Epithelial cell of proximal tubule (primary cell): ENCODE results near the gene HOGA1. TPM values are rescaled to one million over a fixed set of nuclear protein-coding genes. Genes with fewer than 3 reads are reported as not detected.

Experiments used
- DNase-seq: peaks from one replicate; pipeline ENCODE4 v3.0.0-alpha.2; 2011; ENCODE audit warnings: low read depth
- H3K4me3 ChIP-seq: 2 replicates; pipeline ENCODE4 v1.5.1; 2011; ENCODE audit warnings: low read depth, mild to moderate bottlenecking, low read length
- total RNA-seq: library from RNA; depleted of rRNA; stranded (reverse); fragments of >200 nt; gene quantifications from 2 replicates; pipeline ENCODE4 v1.2.3, GENCODE V29; 2015
- TF ChIP-seq, protein P1 (sequence below): conservative IDR thresholded peaks from 2 replicates; pipeline ENCODE4 v1.5.1; 2012; ENCODE audit warnings: low read depth, mild to moderate bottlenecking, low read length

Gene HOGA1
- total RNA-seq, 1 donor from 2014 or later: 10.8 TPM

DNA sequence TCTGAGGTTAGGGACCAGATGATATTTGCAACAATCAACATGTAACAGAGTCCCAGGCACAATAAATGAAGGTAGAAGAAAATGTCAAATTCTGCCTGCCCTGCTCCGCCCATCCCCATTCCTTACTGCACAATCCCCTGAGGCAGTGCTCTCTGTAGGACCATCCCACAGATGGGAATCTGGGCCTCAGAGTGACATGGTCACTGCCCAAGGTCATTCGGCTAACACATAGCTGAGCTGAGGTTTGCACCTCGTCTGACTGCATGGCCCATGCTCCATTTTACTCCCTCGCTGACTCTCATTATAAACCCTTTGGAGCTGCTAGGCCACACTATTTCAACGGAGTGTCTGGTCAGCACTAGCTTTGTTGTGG lies 1.2 kb downstream of the HOGA1 start:
- DNase-seq: no peak
- TF ChIP-seq, protein P1, sequence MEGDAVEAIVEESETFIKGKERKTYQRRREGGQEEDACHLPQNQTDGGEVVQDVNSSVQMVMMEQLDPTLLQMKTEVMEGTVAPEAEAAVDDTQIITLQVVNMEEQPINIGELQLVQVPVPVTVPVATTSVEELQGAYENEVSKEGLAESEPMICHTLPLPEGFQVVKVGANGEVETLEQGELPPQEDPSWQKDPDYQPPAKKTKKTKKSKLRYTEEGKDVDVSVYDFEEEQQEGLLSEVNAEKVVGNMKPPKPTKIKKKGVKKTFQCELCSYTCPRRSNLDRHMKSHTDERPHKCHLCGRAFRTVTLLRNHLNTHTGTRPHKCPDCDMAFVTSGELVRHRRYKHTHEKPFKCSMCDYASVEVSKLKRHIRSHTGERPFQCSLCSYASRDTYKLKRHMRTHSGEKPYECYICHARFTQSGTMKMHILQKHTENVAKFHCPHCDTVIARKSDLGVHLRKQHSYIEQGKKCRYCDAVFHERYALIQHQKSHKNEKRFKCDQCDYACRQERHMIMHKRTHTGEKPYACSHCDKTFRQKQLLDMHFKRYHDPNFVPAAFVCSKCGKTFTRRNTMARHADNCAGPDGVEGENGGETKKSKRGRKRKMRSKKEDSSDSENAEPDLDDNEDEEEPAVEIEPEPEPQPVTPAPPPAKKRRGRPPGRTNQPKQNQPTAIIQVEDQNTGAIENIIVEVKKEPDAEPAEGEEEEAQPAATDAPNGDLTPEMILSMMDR: no peak
- H3K4me3 ChIP-seq: peak overlapping the region; percentile 57

DNA sequence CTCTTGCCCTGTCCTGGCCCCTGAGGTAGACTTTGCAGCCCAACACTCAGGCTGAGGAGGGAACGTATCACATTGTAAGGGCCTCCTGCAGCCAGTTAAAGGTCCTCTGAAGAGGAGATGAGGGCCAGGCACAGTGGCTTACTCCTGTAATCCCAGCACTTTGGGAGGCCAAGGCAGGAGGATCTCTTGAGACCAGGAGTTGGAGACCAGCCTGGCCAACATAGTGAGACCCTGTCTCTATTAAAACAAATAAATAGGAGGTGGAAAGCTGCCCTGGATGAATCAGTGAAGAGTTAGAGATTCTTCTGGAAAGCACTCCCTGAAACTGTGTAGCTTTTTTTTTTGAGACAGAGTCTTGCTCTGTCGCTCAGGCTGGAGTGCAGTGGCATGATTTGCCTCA lies 3.0 kb downstream of the HOGA1 start:
- TF ChIP-seq, protein P1: no peak
- H3K4me3 ChIP-seq: peak overlapping the region; percentile 2
- DNase-seq: no peak

DNA sequence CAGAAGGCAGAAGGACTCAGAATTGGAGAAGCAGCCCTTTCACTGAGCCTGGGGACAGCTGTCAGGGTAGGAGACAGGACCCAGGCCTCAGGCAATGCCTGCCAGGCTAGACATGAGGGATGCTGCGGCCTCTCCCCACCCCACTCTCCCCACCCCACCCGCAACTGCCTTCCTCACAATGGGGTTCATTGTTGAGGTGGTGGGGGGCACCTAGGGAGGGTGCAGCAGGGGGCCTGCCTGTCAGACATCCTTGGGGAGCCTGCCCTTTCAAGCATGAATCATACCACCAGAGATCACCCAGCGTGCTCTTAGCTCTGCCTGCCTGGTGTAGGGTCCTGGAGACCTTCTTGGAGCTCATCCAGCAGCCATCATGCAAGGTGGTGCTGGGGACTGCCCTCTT lies 5.3 kb downstream of the HOGA1 start, which contains the start of gene C10orf62:
C10orf62 (plus strand) TSS at position 243 of the 400 bp plus-strand sequence. CDS start 177 bp downstream, outside the sequence.
- TF ChIP-seq, protein P1: no peak

DNA sequence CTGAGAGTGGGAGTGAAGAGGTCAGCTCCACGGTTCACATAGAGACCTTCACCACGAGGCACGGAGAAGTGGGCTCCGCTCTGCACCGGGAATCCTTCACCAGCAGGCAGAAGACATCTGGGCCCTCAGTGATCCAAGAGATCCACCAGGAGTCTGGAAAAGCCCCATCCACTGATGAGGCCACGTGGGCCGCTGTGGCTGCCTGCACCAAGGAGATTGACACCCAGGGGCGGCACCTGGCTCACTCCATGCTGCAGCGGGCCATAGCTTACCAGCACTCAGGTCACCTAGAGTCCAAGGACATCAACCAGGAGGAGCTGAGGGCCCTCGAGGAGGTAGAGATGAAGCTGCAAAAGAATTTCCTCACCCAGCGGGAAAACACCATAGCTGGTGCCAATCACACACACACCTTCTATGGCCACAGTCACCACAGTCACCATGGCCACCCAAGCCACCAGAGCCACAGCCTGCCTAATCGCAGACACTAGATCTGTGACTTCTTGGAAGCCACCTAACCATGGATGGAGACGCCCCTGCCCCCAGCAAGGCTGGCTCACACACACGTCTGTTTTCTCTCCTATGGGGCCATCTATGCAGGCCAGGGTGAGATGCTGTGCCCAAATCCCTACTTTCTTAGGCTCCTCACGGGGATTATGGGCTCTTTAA lies 6.0 kb downstream of the HOGA1 start:
- no peak overlapping the region for H3K4me3 ChIP-seq
- TF ChIP-seq, protein P1: no peak
- no peak for DNase-seq

More for the DNA sequence above, 5.3 kb downstream of the HOGA1 start, which contains the start of gene C10orf62:
- H3K4me3 ChIP-seq: no peak within 1 kb of the TSS
- no peak for DNase-seq

DNA sequence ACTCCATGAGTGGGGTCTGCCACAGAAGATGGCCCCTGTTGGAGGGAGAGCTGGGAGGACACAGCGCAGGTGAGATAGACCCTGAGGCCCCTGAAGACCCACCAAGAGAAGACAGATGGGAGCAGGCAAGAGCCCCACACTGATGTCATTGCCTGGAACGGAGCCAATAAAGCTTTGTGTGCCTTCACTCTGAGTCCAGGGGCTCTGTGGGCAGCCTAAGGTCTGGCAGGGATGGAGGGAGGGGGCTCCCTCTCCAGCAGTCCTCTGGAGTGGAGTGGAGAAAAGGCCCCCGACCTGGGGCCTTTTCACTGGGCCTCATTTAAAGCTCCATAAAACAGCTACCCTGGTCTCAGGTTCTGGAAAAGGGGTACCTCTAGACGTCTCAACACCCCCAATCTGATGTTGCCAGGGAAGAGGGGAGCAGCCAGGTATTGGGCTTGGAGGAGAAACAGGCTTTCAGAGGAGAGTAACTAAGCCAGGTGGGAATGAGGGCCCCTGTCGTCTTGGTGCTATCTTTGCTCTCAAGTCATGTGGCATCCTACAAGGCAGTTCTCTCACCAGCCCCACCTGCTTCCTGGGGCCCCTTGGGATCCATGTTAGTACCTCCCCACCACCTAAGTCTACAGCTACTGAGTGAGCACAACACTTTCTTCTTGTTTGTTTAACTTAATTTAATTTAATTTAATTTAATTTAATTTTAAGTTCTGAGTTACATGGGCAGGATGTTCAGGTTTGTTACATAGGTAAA lies 6.7 kb downstream of the HOGA1 start:
- DNase-seq: no peak
- H3K4me3 ChIP-seq: no peak overlapping the region
- TF ChIP-seq, protein P1: no peak

DNA sequence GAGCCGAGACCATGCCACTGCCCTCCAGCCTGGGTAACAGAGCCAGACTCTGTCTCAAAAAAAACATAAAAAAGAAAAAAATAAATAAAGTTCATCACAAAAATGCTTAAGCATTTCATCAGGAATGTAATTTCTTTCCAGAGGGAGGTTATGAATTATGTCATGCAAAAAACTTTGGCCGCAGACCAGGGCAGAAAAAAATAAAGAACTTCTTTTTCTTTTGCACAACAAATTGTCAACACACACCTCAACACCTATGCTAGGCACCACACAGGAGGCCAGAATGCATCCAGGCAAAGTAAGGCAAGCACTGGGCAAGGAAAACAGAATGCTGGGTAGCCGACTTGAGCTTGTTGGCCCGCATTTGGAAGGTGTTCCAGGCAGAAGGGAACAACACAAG lies 9.2 kb downstream of the HOGA1 start:
- TF ChIP-seq, protein P1: no peak
- no peak for DNase-seq
- H3K4me3 ChIP-seq: no peak overlapping the region
